GM18499 (cell line): ENCODE measurements around the gene PCDHGA8.
"Not testable (repeated sequence)": the region's sequence is repeated elsewhere in the genome, so short reads cannot be mapped to it uniquely, and the experiment has no call there.

Source experiments
- ATAC-seq: cut with Tn5 transposase; IDR thresholded peaks from one replicate; pipeline ENCODE4 v1.9.1; 2021; ENCODE audit warnings: moderate number of reproducible peaks; ENCODE audit not compliant: insufficient read depth, unreplicated experiment

Gene PCDHGA8

GRCh38 chr5:141369994-141370848, 22.2 kb upstream of the PCDHGA8 start, which contains the start of gene PCDHGB3:
TSS of gene PCDHGB3 (plus strand) at chr5:141370242. CDS start at chr5:141370395, 153 bp downstream.
- ATAC-seq = peak; percentile 77

DNA sequence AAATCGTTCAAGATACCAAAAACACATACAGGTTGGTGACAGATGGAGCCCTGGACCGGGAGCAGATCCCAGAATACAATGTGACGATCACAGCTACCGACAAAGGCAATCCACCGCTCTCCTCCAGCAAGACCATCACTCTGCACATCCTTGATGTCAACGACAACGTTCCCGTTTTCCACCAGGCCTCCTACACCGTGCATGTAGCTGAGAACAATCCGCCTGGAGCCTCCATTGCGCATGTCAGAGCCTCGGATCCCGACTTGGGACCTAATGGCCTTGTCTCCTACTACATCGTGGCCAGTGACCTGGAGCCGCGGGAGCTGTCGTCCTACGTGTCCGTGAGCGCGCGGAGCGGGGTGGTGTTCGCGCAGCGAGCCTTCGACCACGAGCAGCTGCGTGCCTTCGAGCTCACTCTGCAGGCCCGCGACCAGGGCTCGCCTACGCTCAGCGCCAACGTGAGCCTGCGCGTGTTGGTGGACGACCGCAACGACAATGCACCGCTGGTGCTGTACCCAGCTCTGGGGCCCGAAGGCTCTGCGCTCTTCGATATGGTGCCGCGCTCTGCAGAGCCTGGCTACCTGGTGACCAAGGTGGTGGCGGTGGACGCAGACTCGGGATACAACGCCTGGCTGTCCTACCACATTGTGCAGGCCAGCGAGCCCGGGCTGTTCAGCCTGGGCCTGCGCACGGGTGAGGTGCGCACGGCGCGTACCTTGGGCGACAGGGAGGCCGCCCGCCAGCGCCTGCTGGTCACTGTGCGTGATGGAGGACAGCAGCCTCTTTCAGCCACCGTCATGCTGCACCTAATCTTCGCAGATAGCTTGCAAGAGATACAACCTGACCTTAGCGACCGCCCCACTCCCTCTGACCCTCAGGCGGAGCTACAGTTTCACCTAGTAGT, 20.6 kb upstream of the PCDHGA8 start:
- ATAC-seq = no peak

- ATAC-seq = no peak
These were observed 18.6 kb upstream of the PCDHGA8 start, which contains the start of gene PCDHGA6 for GRCh38 chr5:141373673-141374317. TSS of gene PCDHGA6 (plus strand) at chr5:141373891. CDS start at chr5:141374084, 193 bp downstream.

DNA sequence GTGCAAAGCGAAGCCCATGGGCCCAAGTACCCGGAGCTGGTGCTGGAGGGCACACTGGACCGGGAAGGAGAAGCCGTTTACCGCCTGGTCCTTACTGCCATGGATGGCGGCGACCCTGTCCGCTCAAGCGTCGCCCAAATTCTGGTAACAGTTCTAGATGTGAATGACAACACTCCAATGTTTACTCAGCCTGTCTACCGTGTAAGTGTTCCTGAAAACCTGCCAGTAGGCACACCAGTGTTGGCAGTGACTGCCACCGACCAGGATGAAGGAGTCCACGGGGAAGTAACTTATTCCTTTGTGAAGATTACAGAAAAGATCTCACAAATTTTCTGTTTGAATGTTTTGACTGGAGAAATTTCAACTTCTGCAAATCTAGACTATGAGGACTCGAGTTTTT, 17.8 kb upstream of the PCDHGA8 start:
- no peak for ATAC-seq

- not testable (repeated sequence) for ATAC-seq
These were observed 16.8 kb upstream of the PCDHGA8 start for GRCh38 chr5:141375444-141376155.

- ATAC-seq = no peak
These were observed 9.8 kb upstream of the PCDHGA8 start, which contains the start of gene PCDHGA7 for GRCh38 chr5:141382469-141383294. TSS of gene PCDHGA7 (plus strand) at chr5:141382742. CDS start at chr5:141382900, 158 bp downstream.

GRCh38 chr5:141383345-141383744, 9.1 kb upstream of the PCDHGA8 start:
- no peak for ATAC-seq

DNA sequence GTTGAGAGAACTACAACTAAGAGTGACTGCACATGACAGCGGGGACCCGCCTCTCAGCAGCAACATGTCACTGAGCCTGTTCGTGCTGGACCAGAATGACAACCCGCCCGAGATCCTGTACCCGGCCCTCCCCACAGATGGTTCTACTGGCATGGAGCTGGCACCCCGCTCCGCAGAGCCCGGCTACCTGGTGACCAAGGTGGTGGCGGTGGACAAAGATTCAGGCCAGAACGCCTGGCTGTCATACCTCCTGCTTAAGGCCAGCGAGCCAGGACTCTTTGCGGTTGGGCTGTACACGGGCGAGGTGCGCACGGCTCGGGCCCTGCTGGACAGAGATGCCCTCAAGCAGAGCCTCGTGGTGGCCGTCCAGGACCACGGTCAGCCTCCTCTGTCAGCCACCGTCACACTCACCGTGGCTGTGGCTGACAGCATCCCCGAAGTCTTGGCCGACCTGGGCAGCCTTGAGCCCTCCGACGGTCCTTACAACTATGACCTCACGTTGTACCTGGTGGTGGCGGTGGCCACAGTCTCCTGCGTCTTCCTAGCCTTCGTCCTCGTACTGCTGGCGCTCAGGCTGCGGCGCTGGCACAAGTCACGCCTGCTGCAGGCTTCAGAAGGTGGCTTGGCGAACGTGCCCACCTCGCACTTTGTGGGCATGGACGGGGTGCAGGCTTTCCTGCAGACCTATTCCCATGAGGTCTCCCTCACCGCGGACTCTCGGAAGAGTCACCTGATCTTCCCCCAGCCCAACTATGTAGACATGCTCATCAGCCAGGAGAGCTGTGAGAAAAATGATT, 7.8 kb upstream of the PCDHGA8 start:
- ATAC-seq = no peak

DNA sequence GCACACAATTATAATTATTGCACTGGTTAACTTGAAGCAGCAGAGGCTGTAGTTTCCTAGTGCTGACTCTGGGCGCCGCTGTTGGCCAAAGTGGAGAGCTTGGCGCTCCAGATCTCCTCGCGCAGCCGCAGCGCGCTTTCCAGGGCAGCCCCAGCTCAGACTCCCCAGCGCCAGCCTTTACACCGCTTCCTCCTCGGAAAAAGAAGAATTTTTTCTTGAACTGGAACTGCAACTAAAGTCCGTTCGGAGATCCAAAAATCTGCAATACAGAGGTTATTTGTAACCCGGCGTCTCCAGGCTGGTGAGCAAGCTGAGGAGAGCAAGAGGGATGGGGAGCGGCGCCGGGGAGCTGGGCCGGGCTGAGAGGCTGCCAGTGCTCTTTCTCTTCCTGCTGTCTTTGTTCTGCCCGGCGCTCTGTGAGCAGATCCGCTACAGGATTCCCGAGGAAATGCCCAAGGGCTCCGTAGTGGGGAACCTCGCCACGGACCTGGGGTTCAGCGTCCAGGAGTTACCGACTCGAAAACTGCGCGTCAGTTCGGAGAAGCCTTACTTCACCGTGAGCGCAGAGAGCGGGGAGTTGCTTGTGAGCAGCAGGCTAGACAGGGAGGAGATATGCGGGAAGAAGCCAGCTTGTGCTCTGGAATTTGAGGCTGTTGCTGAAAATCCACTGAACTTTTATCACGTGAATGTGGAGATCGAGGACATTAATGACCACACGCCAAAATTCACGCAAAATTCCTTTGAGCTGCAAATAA, 4.7 kb upstream of the PCDHGA8 start, which contains the start of gene PCDHGB4:
TSS of gene PCDHGB4 (plus strand) at position 142 of the 755 bp plus-strand sequence. CDS start at position 329, 187 bp downstream.
- not testable (repeated sequence) for ATAC-seq

- ATAC-seq = no peak
These were observed 3.8 kb upstream of the PCDHGA8 start for GRCh38 chr5:141388661-141389060.

DNA sequence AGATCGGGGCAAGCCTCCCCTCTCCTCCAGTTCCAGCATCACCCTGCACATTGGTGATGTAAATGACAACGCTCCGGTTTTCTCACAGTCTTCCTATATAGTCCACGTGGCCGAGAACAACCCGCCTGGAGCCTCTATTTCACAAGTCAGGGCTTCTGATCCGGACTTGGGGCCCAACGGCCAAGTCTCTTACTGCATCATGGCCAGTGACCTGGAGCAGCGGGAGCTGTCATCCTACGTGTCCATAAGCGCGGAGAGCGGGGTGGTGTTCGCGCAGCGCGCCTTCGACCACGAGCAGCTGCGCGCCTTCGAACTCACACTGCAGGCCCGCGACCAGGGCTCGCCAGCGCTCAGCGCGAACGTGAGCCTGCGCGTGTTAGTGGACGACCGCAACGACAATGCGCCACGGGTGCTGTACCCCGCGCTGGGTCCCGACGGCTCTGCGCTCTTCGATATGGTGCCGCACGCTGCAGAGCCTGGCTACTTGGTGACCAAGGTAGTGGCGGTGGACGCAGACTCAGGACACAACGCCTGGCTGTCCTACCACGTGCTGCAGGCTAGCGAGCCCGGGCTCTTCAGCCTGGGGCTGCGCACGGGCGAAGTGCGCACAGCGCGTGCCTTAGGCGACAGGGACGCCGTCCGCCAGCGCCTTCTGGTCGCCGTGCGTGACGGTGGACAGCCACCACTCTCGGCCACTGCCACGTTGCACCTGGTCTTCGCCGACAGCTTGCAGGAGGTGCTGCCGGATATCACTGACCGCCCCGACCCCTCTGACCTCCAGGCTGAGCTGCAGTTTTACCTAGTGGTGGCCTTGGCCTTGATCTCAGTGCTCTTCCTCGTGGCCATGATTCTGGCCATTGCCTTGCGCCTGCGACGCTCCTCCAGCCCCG, 3.0 kb upstream of the PCDHGA8 start:
- no peak for ATAC-seq

DNA sequence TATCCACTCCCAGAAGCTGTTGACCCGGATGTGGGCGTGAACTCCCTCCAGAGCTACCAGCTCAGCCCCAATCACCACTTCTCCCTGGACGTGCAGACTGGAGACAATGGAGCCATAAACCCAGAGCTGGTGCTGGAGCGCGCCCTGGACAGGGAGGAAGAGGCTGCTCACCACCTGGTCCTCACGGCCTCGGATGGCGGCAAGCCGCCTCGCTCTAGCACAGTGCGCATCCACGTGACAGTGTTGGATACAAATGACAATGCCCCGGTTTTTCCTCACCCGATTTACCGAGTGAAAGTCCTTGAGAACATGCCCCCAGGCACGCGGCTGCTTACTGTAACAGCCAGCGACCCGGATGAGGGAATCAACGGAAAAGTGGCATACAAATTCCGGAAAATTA, 834 bp downstream of the PCDHGA8 start:
- no peak for ATAC-seq

DNA sequence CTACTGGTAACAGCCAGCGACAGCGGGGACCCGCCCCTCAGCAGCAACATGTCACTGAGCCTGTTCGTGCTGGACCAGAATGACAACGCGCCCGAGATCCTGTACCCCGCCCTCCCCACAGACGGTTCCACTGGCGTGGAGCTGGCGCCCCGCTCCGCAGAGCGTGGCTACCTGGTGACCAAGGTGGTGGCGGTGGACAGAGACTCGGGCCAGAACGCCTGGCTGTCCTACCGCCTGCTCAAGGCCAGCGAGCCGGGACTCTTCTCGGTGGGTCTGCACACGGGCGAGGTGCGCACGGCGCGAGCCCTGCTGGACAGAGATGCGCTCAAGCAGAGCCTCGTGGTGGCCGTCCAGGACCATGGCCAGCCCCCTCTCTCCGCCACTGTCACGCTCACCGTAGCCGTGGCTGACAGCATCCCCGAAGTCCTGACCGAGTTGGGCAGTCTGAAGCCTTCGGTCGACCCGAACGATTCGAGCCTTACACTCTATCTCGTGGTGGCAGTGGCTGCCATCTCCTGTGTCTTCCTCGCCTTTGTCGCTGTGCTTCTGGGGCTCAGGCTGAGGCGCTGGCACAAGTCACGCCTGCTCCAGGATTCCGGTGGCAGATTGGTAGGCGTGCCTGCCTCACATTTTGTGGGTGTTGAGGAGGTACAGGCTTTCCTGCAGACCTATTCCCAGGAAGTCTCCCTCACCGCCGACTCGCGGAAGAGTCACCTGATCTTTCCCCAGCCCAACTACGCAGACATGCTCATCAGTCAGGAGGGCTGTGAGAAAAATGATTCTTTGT, 2.2 kb downstream of the PCDHGA8 start:
- not testable (repeated sequence) for ATAC-seq

DNA sequence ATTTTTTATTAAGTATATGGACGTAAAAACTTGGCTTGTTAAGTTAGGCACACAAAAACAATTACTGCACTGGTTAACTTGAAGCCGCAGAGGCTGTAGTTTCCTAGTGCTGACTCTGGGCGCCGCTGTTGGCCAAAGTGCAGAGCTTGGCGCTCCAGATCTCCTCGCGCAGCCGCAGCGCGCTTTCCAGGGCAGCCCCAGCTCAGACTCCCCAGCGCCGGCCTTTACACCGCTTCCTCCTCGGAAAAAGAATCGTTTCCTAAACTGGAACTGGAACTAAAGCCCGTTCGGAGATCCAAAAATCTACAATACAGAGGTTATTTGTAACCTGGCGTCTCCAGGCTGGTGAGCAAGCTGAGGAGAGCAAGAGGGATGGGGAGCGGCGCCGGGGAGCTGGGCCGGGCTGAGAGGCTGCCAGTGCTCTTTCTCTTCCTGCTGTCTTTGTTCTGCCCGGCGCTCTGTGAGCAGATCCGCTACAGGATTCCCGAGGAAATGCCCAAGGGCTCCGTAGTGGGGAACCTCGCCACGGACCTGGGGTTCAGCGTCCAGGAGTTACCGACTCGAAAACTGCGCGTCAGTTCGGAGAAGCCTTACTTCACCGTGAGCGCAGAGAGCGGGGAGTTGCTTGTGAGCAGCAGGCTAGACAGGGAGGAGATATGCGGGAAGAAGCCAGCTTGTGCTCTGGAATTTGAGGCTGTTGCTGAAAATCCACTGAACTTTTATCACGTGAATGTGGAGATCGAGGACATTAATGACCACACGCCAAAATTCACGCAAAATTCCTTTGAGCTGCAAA, 5.5 kb downstream of the PCDHGA8 start, which contains the start of gene PCDHGB5:
TSS of gene PCDHGB5 (plus strand) at position 192 of the 796 bp plus-strand sequence. CDS start at position 373, 181 bp downstream.
- ATAC-seq = peak; percentile 78

DNA sequence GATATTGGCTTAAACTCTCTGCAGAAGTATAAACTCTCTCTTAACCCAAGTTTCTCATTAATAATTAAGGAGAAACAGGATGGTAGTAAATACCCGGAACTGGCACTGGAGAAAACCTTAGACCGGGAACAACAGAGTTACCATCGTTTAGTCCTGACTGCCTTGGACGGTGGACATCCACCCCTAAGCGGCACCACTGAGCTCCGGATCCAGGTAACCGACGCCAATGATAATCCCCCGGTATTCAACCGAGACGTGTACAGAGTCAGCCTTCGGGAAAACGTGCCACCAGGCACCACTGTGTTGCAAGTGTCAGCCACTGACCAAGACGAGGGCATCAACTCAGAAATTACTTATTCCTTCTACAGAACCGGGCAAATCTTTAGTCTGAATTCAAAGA, 6.2 kb downstream of the PCDHGA8 start:
- no peak for ATAC-seq
